GM12878 (cell line): ENCODE data around the gene FMNL3. TPM values are rescaled to one million over a fixed set of nuclear protein-coding genes. Genes with fewer than 3 reads are reported as not detected.

Experiments
- ATAC-seq: fragments of 200-7000 bp; cut with Tn5 transposase; 3 replicates; pipeline ENCODE4 v1.9.1; 2020; ENCODE audit warnings: mild to moderate bottlenecking, moderate library complexity
- BruUV-seq: library from RNA; stranded (reverse); fragments of 400-500 nt; replicated peaks from 2 replicates; lab custom pipeline; 2021; lab: Mats Ljungman, UMichigan
- CTCF ChIA-PET: fragments of 300-600 bp; sonication (Branson Sonifier 250); formaldehyde crosslinking; extraction: SDS; loops from one replicate; lab custom pipeline; 2021; ENCODE audit warnings: inconsistent platforms; lab: Yijun Ruan, JAX
- POLR2A ChIA-PET: fragments of 350-600 bp; formaldehyde crosslinking; extraction: SDS; loops from one replicate; lab custom pipeline; 2021; ENCODE audit warnings: inconsistent platforms; lab: Charles Lee
- RAD21 ChIA-PET: fragments of 300-600 bp; sonication (Branson Sonifier 250); formaldehyde crosslinking; loops from one replicate; lab custom pipeline; 2023; ENCODE audit warnings: antibody characterized with exemption; ENCODE audit not compliant: unreplicated experiment; lab: Charles Lee
- SMC1A ChIA-PET: fragments of 300-600 bp; sonication (Branson Sonifier 250); formaldehyde crosslinking; loops from one replicate; lab custom pipeline; 2023; ENCODE audit not compliant: unreplicated experiment, uncharacterized antibody; lab: Charles Lee
- DNase-seq: peaks from one replicate; pipeline ENCODE4 v3.0.0-alpha.2; 2011; ENCODE audit warnings: low read depth, low spot score
- FAIRE-seq: peaks from 3 replicates; lab custom pipeline; 2011; peaks lifted over from hg19 to GRCh38; lab: Jason Lieb, UNC
- H2AFZ ChIP-seq: 2 replicates; pipeline ENCODE4 v1.6.0; 2011; ENCODE audit warnings: low read depth, low read length, control low read depth; ENCODE audit not compliant: control insufficient read depth
- H3K27ac ChIP-seq: 2 replicates; pipeline ENCODE4 v1.5.1; 2011; ENCODE audit warnings: control low read depth; ENCODE audit not compliant: control insufficient read depth, insufficient read depth
- H3K27me3 ChIP-seq, 2 experiments: replicated peaks in 1 of 2; 2 replicates each; pipeline versions ENCODE4 v1.6.0 to v1.6.1; 2011; ENCODE audit warnings: low read length in 1 of 2; ENCODE audit not compliant: control insufficient read depth in 2 of 2, insufficient read depth in 2 of 2
- H3K36me3 ChIP-seq, 2 experiments: 2 replicates each; pipeline ENCODE4 v1.5.1; 2011; ENCODE audit warnings: low read length in 1 of 2; ENCODE audit not compliant: control insufficient read depth in 2 of 2, insufficient read depth in 2 of 2
- H3K4me1 ChIP-seq: 2 replicates; pipeline ENCODE4 v1.6.1; 2011; ENCODE audit warnings: mild to moderate bottlenecking, low read length, moderate library complexity, mixed read lengths; ENCODE audit not compliant: control insufficient read depth, insufficient read depth
- H3K4me2 ChIP-seq: 2 replicates; pipeline ENCODE4 v1.6.0; 2011; ENCODE audit warnings: control low read depth; ENCODE audit not compliant: control insufficient read depth, insufficient read depth
- H3K4me3 ChIP-seq: fragments of 200-600 bp; sonication (generic); 2 replicates; pipeline ENCODE4 v1.5.1; 2016
- H3K79me2 ChIP-seq: 2 replicates; pipeline ENCODE4 v1.6.0; 2011; ENCODE audit warnings: low read length; ENCODE audit not compliant: control insufficient read depth, insufficient read depth
- H3K9ac ChIP-seq: 2 replicates; pipeline ENCODE4 v1.8.0; 2011; ENCODE audit warnings: low read length, control low read depth, mixed read lengths; ENCODE audit not compliant: control insufficient read depth, insufficient read depth
- H3K9me3 ChIP-seq: replicated peaks from 3 replicates; pipeline ENCODE4 v1.5.1; 2011; ENCODE audit warnings: mild to moderate bottlenecking, low read length; ENCODE audit not compliant: control insufficient read depth, insufficient read depth
- H4K20me1 ChIP-seq: 2 replicates; pipeline ENCODE4 v1.6.0; 2011; ENCODE audit not compliant: control insufficient read depth, insufficient read depth
- BCLAF1 ChIP-seq: fragments of 450-650 bp; IDR thresholded peaks from 2 replicates; pipeline ENCODE4 v1.6.1; 2017; ENCODE audit warnings: antibody characterized with exemption, mild to moderate bottlenecking, moderate library complexity
- BMI1 ChIP-seq: fragments of 450-650 bp; IDR thresholded peaks from 2 replicates; pipeline ENCODE4 v1.6.1; 2016; ENCODE audit warnings: mild to moderate bottlenecking, moderate library complexity, borderline replicate concordance
- EED ChIP-seq: sonication (generic); IDR thresholded peaks from 2 replicates; pipeline ENCODE4 v1.6.1; 2016; ENCODE audit warnings: antibody characterized with exemption, low read depth
- ESRRA ChIP-seq: IDR thresholded peaks from 2 replicates; pipeline ENCODE4 v1.6.1; 2012; ENCODE audit warnings: mild to moderate bottlenecking, low read length, improper control_type of control experiment
- HDGF ChIP-seq: fragments of 450-650 bp; IDR thresholded peaks from 2 replicates; pipeline ENCODE4 v1.6.1; 2016; ENCODE audit warnings: antibody characterized with exemption
- IRF3 ChIP-seq: fragments of 450-650 bp; IDR thresholded peaks from 2 replicates; pipeline ENCODE4 v1.6.1; 2014; ENCODE audit warnings: mild to moderate bottlenecking
- IRF4 ChIP-seq: IDR thresholded peaks from 2 replicates; pipeline ENCODE4 v1.6.1; 2011; ENCODE audit warnings: low read depth, low read length
- IRF5 ChIP-seq: fragments of 450-650 bp; IDR thresholded peaks from 2 replicates; pipeline ENCODE4 v1.6.1; 2017; ENCODE audit warnings: borderline replicate concordance
- MTA3 ChIP-seq: IDR thresholded peaks from 2 replicates; pipeline ENCODE4 v1.6.1; 2012; ENCODE audit warnings: low read length, inconsistent platforms, borderline replicate concordance
- POU2F2 ChIP-seq: IDR thresholded peaks from 3 replicates; pipeline ENCODE4 v1.6.1; 2011; ENCODE audit warnings: low read depth, mild to moderate bottlenecking, low read length, borderline replicate concordance
- TBL1XR1 ChIP-seq: IDR thresholded peaks from 2 replicates; pipeline ENCODE4 v1.6.1; 2012; ENCODE audit warnings: low read depth, low read length, improper control_type of control experiment
- YY1 ChIP-seq: IDR thresholded peaks from 2 replicates; pipeline ENCODE4 v1.6.1; 2011; ENCODE audit warnings: low read depth, mild to moderate bottlenecking, low read length
- ZBTB40 ChIP-seq: fragments of 450-650 bp; IDR thresholded peaks from 2 replicates; pipeline ENCODE4 v1.6.1; 2016; ENCODE audit warnings: mild to moderate bottlenecking, moderate library complexity, borderline replicate concordance
- WGBS: methylation state at CpG from one replicate; pipeline ENCODE4 v1.1.6; 2016; ENCODE audit warnings: low lambda C conversion rate; ENCODE audit not compliant: insufficient replicate concordance, insufficient coverage; ENCODE audit errors: missing lambda C conversion rate; 5-methylcytosine and 5-hydroxymethylcytosine counted together
- in situ Hi-C: fragments of 300-500 bp; cut with MboI; formaldehyde crosslinking; loops from 9 replicates; pipeline ENCODE4 v1.14.3; 2018; ENCODE audit warnings: mixed read lengths
- intact Hi-C: fragments of 100-400 bp; cut with micrococcal nuclease; formaldehyde crosslinking; loops from one replicate; pipeline ENCODE4 v1.14.2; 2022; ENCODE audit not compliant: unreplicated experiment
- polyA plus RNA-seq, 11 experiments: library from polyadenylated mRNA; depleted of rRNA in 4 of 11; unstranded in 6 of 11; stranded (reverse) in 5 of 11; fragments of >200 nt; fragmentation: Nextera tagmentation in 4 of 11; fragmentation: Illumina TruSeq in 1 of 11; extraction: Ambion mirVana in 4 of 11; extraction: Trizol in 1 of 11; gene quantifications; 1 replicate in 1 of 11; 2 replicates in 10 of 11; pipeline versions ENCODE4 v1.2.1 to v1.2.3, GENCODE V29; 2011 to 2016; ENCODE audit warnings: inconsistent platforms in 2 of 11, missing spikeins in 2 of 11, low read depth in 1 of 11
- total RNA-seq, 4 experiments: library from RNA; depleted of rRNA in 3 of 4; stranded (reverse); fragments of >200 nt in 3 of 4; fragmentation: Illumina TruSeq in 1 of 4; extraction: Trizol in 1 of 4; gene quantifications; 2 replicates each; pipeline versions ENCODE4 v1.2.1 to v1.2.3, GENCODE V29; 2013 to 2021

FMNL3 gene
- total and polyA plus RNA-seq, 10 of the 15 experiments (the other 5 are each of a cell fraction or from before 2014, with no cell fraction given): 3.0 to 64.9 (median 30.9) TPM

- Histone ChIP-seq H3K9me3 (no peaks in the 10 kb centered on the region), H2AFZ (no peak overlapping the region), H3K79me2 (peaks cover 79% of the 10 kb centered on the region), H3K9ac (no peak overlapping the region), H3K36me3 (peaks cover 4 to 9% of the 10 kb centered on the region in 2 experiments; a peak in 3 of 4 replicates), H4K20me1 (no peaks in the 10 kb centered on the region), H3K4me3 (no peak overlapping the region), H3K27ac (no peak overlapping the region), H3K4me2 (no peak overlapping the region), H3K4me1 (peaks cover 52% of the 10 kb centered on the region), H3K27me3 (no peaks in the 10 kb centered on the region)
- 81% methylated on average over 7 of the region's 7 CpGs for WGBS
- SMC1A ChIA-PET: interaction anchor here (1.1 to 14.9 kb wide), 10 partner anchors 9 to 46 kb away, joined by 3 to 131 read pairs (median 8); partner anchors contain the start of gene FMNL3
- FAIRE-seq (no peak), DNase-seq (no peak), ATAC-seq (no peak)
- CTCF ChIA-PET: interaction anchor here (0.8 to 10.3 kb wide), 7 partner anchors 8 to 30 kb away, joined by 3 to 86 read pairs (median 5); partner anchors contain the start of gene FMNL3
- RAD21 ChIA-PET: interaction anchor here (0.6 to 8.6 kb wide), 8 partner anchors 8 to 38 kb away, joined by 3 to 167 read pairs (median 10); partner anchors contain the start of gene FMNL3
- TF ChIP-seq HDGF (no peak), TBL1XR1 (no peak), IRF5 (no peak), IRF3 (no peak), MTA3 (no peak), IRF4 (no peak), ZBTB40 (no peak), EED (no peak), ESRRA (no peak), YY1 (no peak), BCLAF1 (no peak), BMI1 (no peak), POU2F2 (no peak)
- in situ Hi-C loops: no loop called here
- POLR2A ChIA-PET: interaction anchor here (4.6 to 10.7 kb wide), 5 partner anchors 7 to 29 kb away, joined by 44 to 166 read pairs (median 55); partner anchors contain the start of gene FMNL3
- no TSS peak for BruUV-seq
- intact Hi-C loops: no loop called here
Measured at GRCh38 chr12:49675137-49675536, 32.1 kb downstream of the FMNL3 start.
